BLaER1 treated with 17β-estradiol and CSF1 and Interleukin-3, amounts not matched to agents 10 nM and 100 nM (cell line): ENCODE results near the gene IFI27.

Experiments
- H3K27ac ChIP-seq, 11 experiments: shearing (Covaris generic); formaldehyde crosslinking; 2 replicates each; pipeline ENCODE4 v1.8.1; 2022
- H3K27me3 ChIP-seq, 11 experiments: shearing (Covaris generic); formaldehyde crosslinking; 2 replicates each; pipeline ENCODE4 v1.8.1; 2022
- H3K36me3 ChIP-seq, 11 experiments: shearing (Covaris generic); formaldehyde crosslinking; 2 replicates each; pipeline ENCODE4 v1.8.1; 2022
- H3K4me1 ChIP-seq, 10 experiments: shearing (Covaris generic); formaldehyde crosslinking; 2 replicates each; pipeline ENCODE4 v1.8.1; 2022
- H3K4me2 ChIP-seq, 11 experiments: shearing (Covaris generic); formaldehyde crosslinking; 2 replicates each; pipeline ENCODE4 v1.8.1; 2022
- H3K4me3 ChIP-seq, 10 experiments: shearing (Covaris generic); formaldehyde crosslinking; 2 replicates each; pipeline ENCODE4 v1.8.1; 2022
- H3K9ac ChIP-seq, 11 experiments: shearing (Covaris generic); formaldehyde crosslinking; 2 replicates each; pipeline ENCODE4 v1.8.1; 2022
- H3K9me3 ChIP-seq, 11 experiments: shearing (Covaris generic); formaldehyde crosslinking; replicated peaks in 1 of 11; 2 replicates each; pipeline ENCODE4 v1.8.1; 2022
- H4K20me1 ChIP-seq, 11 experiments: shearing (Covaris generic); formaldehyde crosslinking; 2 replicates each; pipeline ENCODE4 v1.8.1; 2022
- Cebpa-rat ChIP-seq, 11 experiments: shearing (Covaris generic); IDR thresholded peaks; 2 replicates each; pipeline ENCODE4 v1.8.1; 2022

Gene IFI27

GRCh38 chr14:94132285-94132887, 21.9 kb downstream of the IFI27 start:
- no peak overlapping the region for H3K9ac ChIP-seq

GRCh38 chr14:94135476-94135875, 24.9 kb downstream of the IFI27 start:
- Histone ChIP-seq H3K36me3 (no peaks in the 10 kb centered on the region), H3K4me2 (no peak overlapping the region), H4K20me1 (no peaks in the 10 kb centered on the region), H3K9me3 (peaks cover 7 to 12% (median 11%) of the 10 kb centered on the region in 11 experiments; a peak in 18 of 22 replicates), H3K9ac (no peak overlapping the region), H3K27me3 (no peaks in the 10 kb centered on the region), H3K27ac (no peak overlapping the region), H3K4me1 (peaks cover 0 to 1% (median 0%) of the 10 kb centered on the region in 10 experiments; a peak in 3 of 20 replicates), H3K4me3 (no peak overlapping the region)
- no peak for TF ChIP-seq Cebpa-rat (IDR thresholded peaks at IDR 0.05)

More at GRCh38 chr14:94132285-94132887, 21.9 kb downstream of the IFI27 start:
- TF ChIP-seq Cebpa-rat (IDR thresholded peaks at IDR 0.05), result no peak
- no peak overlapping the region for H3K4me2 ChIP-seq
- H3K9me3 ChIP-seq, result peaks cover 7 to 12% (median 11%) of the 10 kb centered on the region in 11 experiments; a peak in 18 of 22 replicates
- H4K20me1 ChIP-seq, result no peaks in the 10 kb centered on the region
- peaks cover 0 to 7% (median 0%) of the 10 kb centered on the region in 11 experiments; a peak in 9 of 22 replicates for H3K36me3 ChIP-seq
- no peak overlapping the region for H3K4me3 ChIP-seq
- H3K27ac ChIP-seq, result no peak overlapping the region
- peaks cover 8 to 20% (median 18%) of the 10 kb centered on the region in 10 experiments; a peak in 19 of 20 replicates for H3K4me1 ChIP-seq
- no peaks in the 10 kb centered on the region for H3K27me3 ChIP-seq

- Histone ChIP-seq H3K9me3 (peaks cover 7 to 12% (median 11%) of the 10 kb centered on the region in 11 experiments; a peak in 18 of 22 replicates), H3K27ac (no peak overlapping the region), H4K20me1 (no peaks in the 10 kb centered on the region), H3K4me3 (no peak overlapping the region), H3K36me3 (no peaks in the 10 kb centered on the region), H3K9ac (no peak overlapping the region), H3K27me3 (no peaks in the 10 kb centered on the region), H3K4me2 (no peak overlapping the region), H3K4me1 (no peaks in the 10 kb centered on the region)
- no peak for TF ChIP-seq Cebpa-rat (IDR thresholded peaks at IDR 0.05)
These were observed 26.2 kb downstream of the IFI27 start for GRCh38 chr14:94136575-94137331.

- no peaks in the 10 kb centered on the region for H3K4me1 ChIP-seq
- H3K9me3 ChIP-seq, result peaks cover 7 to 12% (median 11%) of the 10 kb centered on the region in 11 experiments; a peak in 18 of 22 replicates
- H3K9ac ChIP-seq, result no peak overlapping the region
- H3K4me3 ChIP-seq, result no peak overlapping the region
- no peaks in the 10 kb centered on the region for H4K20me1 ChIP-seq
- TF ChIP-seq Cebpa-rat (IDR thresholded peaks at IDR 0.05), result no peak
- no peak overlapping the region for H3K4me2 ChIP-seq
- H3K27me3 ChIP-seq, result no peaks in the 10 kb centered on the region
- H3K27ac ChIP-seq, result no peak overlapping the region
- no peaks in the 10 kb centered on the region for H3K36me3 ChIP-seq
These were observed 27.7 kb downstream of the IFI27 start for GRCh38 chr14:94138251-94138650.

- Histone ChIP-seq H3K27ac (no peak overlapping the region), H3K4me1 (no peaks in the 10 kb centered on the region), H3K9ac (no peak overlapping the region), H3K27me3 (no peaks in the 10 kb centered on the region), H3K4me3 (no peak overlapping the region), H3K9me3 (peaks cover 7 to 12% (median 11%) of the 10 kb centered on the region in 11 experiments; a peak in 18 of 22 replicates), H4K20me1 (no peaks in the 10 kb centered on the region), H3K36me3 (no peaks in the 10 kb centered on the region), H3K4me2 (no peak overlapping the region)
- TF ChIP-seq Cebpa-rat (IDR thresholded peaks at IDR 0.05), result no peak
These were observed 28.5 kb downstream of the IFI27 start for GRCh38 chr14:94139006-94139405.

- H3K36me3 ChIP-seq, result no peaks in the 10 kb centered on the region
- H3K9ac ChIP-seq, result no peak overlapping the region
- H3K4me2 ChIP-seq, result no peak overlapping the region
- H4K20me1 ChIP-seq, result no peaks in the 10 kb centered on the region
- no peaks in the 10 kb centered on the region for H3K27me3 ChIP-seq
- no peak overlapping the region for H3K27ac ChIP-seq
- H3K4me3 ChIP-seq, result no peak overlapping the region
- TF ChIP-seq Cebpa-rat (IDR thresholded peaks at IDR 0.05), result no peak
- H3K9me3 ChIP-seq, result peaks cover 7 to 12% (median 11%) of the 10 kb centered on the region in 11 experiments; a peak in 18 of 22 replicates
- H3K4me1 ChIP-seq, result peaks cover 0 to under 1% (median 0%) of the 10 kb centered on the region in 10 experiments; a peak in 4 of 20 replicates
These were observed 28.9 kb downstream of the IFI27 start for GRCh38 chr14:94139421-94139820.

GRCh38 chr14:94142247-94142646, 31.7 kb downstream of the IFI27 start:
- Histone ChIP-seq H3K4me3 (no peak overlapping the region), H3K27me3 (no peaks in the 10 kb centered on the region), H3K36me3 (no peaks in the 10 kb centered on the region), H3K9me3 (no peaks in the 10 kb centered on the region), H3K9ac (no peak overlapping the region), H4K20me1 (no peaks in the 10 kb centered on the region), H3K27ac (no peak overlapping the region), H3K4me1 (peaks cover 0 to 14% (median 5%) of the 10 kb centered on the region in 10 experiments; a peak in 12 of 20 replicates), H3K4me2 (no peak overlapping the region)
- TF ChIP-seq Cebpa-rat (IDR thresholded peaks at IDR 0.05), result no peak

GRCh38 chr14:94142836-94143235, 32.3 kb downstream of the IFI27 start:
- TF ChIP-seq Cebpa-rat (IDR thresholded peaks at IDR 0.05), result no peak
- no peaks in the 10 kb centered on the region for H3K27me3 ChIP-seq
- no peaks in the 10 kb centered on the region for H3K9me3 ChIP-seq
- H3K27ac ChIP-seq, result no peak overlapping the region
- no peaks in the 10 kb centered on the region for H3K36me3 ChIP-seq
- H3K4me2 ChIP-seq, result no peak overlapping the region
- no peaks in the 10 kb centered on the region for H4K20me1 ChIP-seq
- no peak overlapping the region for H3K4me3 ChIP-seq
- no peak overlapping the region for H3K9ac ChIP-seq
- peaks cover 0 to 14% (median 5%) of the 10 kb centered on the region in 10 experiments; a peak in 12 of 20 replicates for H3K4me1 ChIP-seq

- Histone ChIP-seq H3K9ac (no peak overlapping the region), H3K27me3 (no peaks in the 10 kb centered on the region), H3K4me2 (no peak overlapping the region), H3K9me3 (no peaks in the 10 kb centered on the region), H3K4me1 (peaks cover 0 to 14% (median 5%) of the 10 kb centered on the region in 10 experiments; a peak in 12 of 20 replicates), H3K4me3 (no peak overlapping the region), H3K27ac (no peak overlapping the region), H4K20me1 (no peaks in the 10 kb centered on the region), H3K36me3 (no peaks in the 10 kb centered on the region)
- no peak for TF ChIP-seq Cebpa-rat (IDR thresholded peaks at IDR 0.05)
These were observed 32.7 kb downstream of the IFI27 start for GRCh38 chr14:94143239-94143638.
